WTC11 (cell line): ENCODE measurements around the gene CPNE9. TPM values are rescaled to one million over a fixed set of nuclear protein-coding genes. Genes with fewer than 3 reads are reported as not detected.

Experiments
- ATAC-seq: fragments of 200-7000 bp; cut with Tn5 transposase; 2 replicates; pipeline ENCODE4 v1.10.0; 2021; ENCODE audit warnings: mild to moderate bottlenecking, moderate library complexity
- CTCF ChIA-PET: fragments of 300-600 bp; sonication (Branson Sonifier 250); formaldehyde crosslinking; loops from one replicate; lab custom pipeline; 2021; ENCODE audit warnings: antibody characterized with exemption; lab: Charles Lee
- POLR2A ChIA-PET: fragments of 350-600 bp; sonication (Branson Sonifier 250); formaldehyde crosslinking; loops from one replicate; lab custom pipeline; 2021; ENCODE audit warnings: antibody characterized with exemption; lab: Charles Lee
- DNase-seq: peaks from one replicate; pipeline ENCODE4 v3.0.0; 2021; ENCODE audit warnings: low spot score
- H3K27ac Mint-ChIP-seq: 2 replicates; pipeline ENCODE4 v1.8.0; 2021; ENCODE audit warnings: mixed read lengths
- H3K27me3 Mint-ChIP-seq: 2 replicates; pipeline ENCODE4 v1.8.0; 2021; ENCODE audit warnings: low read depth, mild to moderate bottlenecking, moderate library complexity, mixed read lengths
- H3K36me3 Mint-ChIP-seq: 2 replicates; pipeline ENCODE4 v1.8.0; 2021; ENCODE audit warnings: mixed read lengths
- H3K4me1 Mint-ChIP-seq: 2 replicates; pipeline ENCODE4 v1.8.0; 2022; ENCODE audit warnings: mixed read lengths
- H3K4me3 Mint-ChIP-seq: 2 replicates; pipeline ENCODE4 v1.8.0; 2021; ENCODE audit warnings: mild to moderate bottlenecking, moderate library complexity, mixed read lengths
- H3K9me3 Mint-ChIP-seq: 2 replicates; pipeline ENCODE4 v1.8.0; 2021; ENCODE audit warnings: mixed read lengths
- EMX1 ChIP-seq: fragments of 250-450 bp; sonication (Bioruptor Pico); IDR thresholded peaks from 2 replicates; pipeline ENCODE4 v1.8.0; 2021; ENCODE audit warnings: mild to moderate bottlenecking
- IRF2 ChIP-seq: sonication (generic); formaldehyde crosslinking; IDR thresholded peaks from 2 replicates; pipeline ENCODE4 v1.8.0; 2022; ENCODE audit warnings: low read depth, missing genetic modification reagents, borderline replicate concordance
- JUN ChIP-seq: sonication (generic); formaldehyde crosslinking; IDR thresholded peaks from 2 replicates; pipeline ENCODE4 v1.8.0; 2023; ENCODE audit warnings: mild to moderate bottlenecking, missing genetic modification reagents
- MXD4 ChIP-seq: fragments of 250-450 bp; sonication (Bioruptor Pico); IDR thresholded peaks from 2 replicates; pipeline ENCODE4 v1.8.0; 2021; ENCODE audit warnings: mild to moderate bottlenecking, moderate library complexity, borderline replicate concordance
- RORB ChIP-seq: fragments of 250-450 bp; sonication (Bioruptor Pico); IDR thresholded peaks from 2 replicates; pipeline ENCODE4 v1.9.0; 2021; ENCODE audit warnings: mild to moderate bottlenecking
- SMAD3 ChIP-seq: sonication (generic); formaldehyde crosslinking; IDR thresholded peaks from 2 replicates; pipeline ENCODE4 v1.8.0; 2022; ENCODE audit warnings: missing genetic modification reagents, mild to moderate bottlenecking, borderline replicate concordance
- SOX15 ChIP-seq: fragments of 250-450 bp; sonication (Bioruptor Pico); IDR thresholded peaks from 2 replicates; pipeline ENCODE4 v1.9.0; 2021; ENCODE audit warnings: mild to moderate bottlenecking
- TCF7 ChIP-seq: sonication (generic); formaldehyde crosslinking; IDR thresholded peaks from 2 replicates; pipeline ENCODE4 v1.8.0; 2022; ENCODE audit warnings: mild to moderate bottlenecking, low read depth, missing genetic modification reagents, moderate library complexity
- TEAD4 ChIP-seq: sonication (generic); formaldehyde crosslinking; IDR thresholded peaks from 2 replicates; pipeline ENCODE4 v1.8.0; 2022; ENCODE audit warnings: mild to moderate bottlenecking, missing genetic modification reagents
- ZNF138 ChIP-seq: sonication (generic); formaldehyde crosslinking; conservative IDR thresholded peaks from 2 replicates; pipeline ENCODE4 v1.8.1; 2022; ENCODE audit warnings: mild to moderate bottlenecking, moderate library complexity, missing genetic modification reagents
- ZNF396 ChIP-seq: fragments of 250-450 bp; sonication (Bioruptor Pico); IDR thresholded peaks from 2 replicates; pipeline ENCODE4 v1.8.0; 2021; ENCODE audit warnings: mild to moderate bottlenecking, moderate library complexity, borderline replicate concordance
- total RNA-seq: library from RNA; stranded (reverse); gene quantifications from 3 replicates; pipeline ENCODE4 v1.2.3, GENCODE V29; 2021
- TF ChIP-seq, protein P1 (sequence below): sonication (generic); formaldehyde crosslinking; IDR thresholded peaks from 2 replicates; pipeline ENCODE4 v1.8.1; 2022; ENCODE audit warnings: mild to moderate bottlenecking, missing genetic modification reagents, moderate library complexity, borderline replicate concordance
- TF ChIP-seq, protein P2 (sequence below): sonication (generic); formaldehyde crosslinking; IDR thresholded peaks from 2 replicates; pipeline ENCODE4 v1.8.1; 2023; ENCODE audit warnings: mild to moderate bottlenecking, missing genetic modification reagents, borderline replicate concordance
- TF ChIP-seq, protein P3 (sequence below): sonication (generic); formaldehyde crosslinking; IDR thresholded peaks from 2 replicates; pipeline ENCODE4 v1.8.1; 2023; ENCODE audit warnings: mild to moderate bottlenecking, missing genetic modification reagents
- TF ChIP-seq, protein P4 (sequence below): sonication (generic); formaldehyde crosslinking; conservative IDR thresholded peaks from 2 replicates; pipeline ENCODE4 v1.8.1; 2023; ENCODE audit warnings: mild to moderate bottlenecking, low read depth, missing genetic modification reagents, moderate library complexity
- TF ChIP-seq, protein P5 (sequence below): sonication (generic); formaldehyde crosslinking; IDR thresholded peaks from 2 replicates; pipeline ENCODE4 v1.8.0; 2023; ENCODE audit warnings: missing genetic modification reagents

CPNE9 gene
- total RNA-seq, 1 experiment from 2014 or later, result 3.2 TPM

DNA sequence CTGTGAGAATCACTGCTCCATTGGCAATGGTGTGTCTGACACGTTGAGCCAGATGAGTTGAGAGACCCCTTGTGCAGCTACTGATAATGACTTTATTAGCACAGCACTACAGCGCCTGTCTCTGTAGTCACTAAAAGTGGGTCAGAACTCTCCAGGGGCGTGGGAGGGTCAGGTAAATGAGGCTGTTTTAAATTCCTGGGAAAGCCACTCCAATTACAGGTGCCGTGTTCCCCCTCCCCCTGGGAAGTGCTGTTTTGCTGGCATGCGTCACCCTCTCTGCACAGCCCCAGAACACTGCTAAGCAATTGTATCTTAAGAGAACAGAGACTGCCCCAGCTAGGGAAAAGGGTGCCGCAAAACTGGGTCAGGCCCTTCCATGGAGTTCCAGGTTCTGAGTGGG is 21.5 kb upstream of the CPNE9 start:
- POLR2A ChIA-PET, result no interaction called here
- Mint-ChIP-seq H3K4me1 (no peaks in the 10 kb centered on the region), H3K27ac (no peak overlapping the region), H3K9me3 (no peaks in the 10 kb centered on the region), H3K4me3 (no peak overlapping the region), H3K27me3 (no peaks in the 10 kb centered on the region), H3K36me3 (peaks cover 42% of the 10 kb centered on the region)
- TF ChIP-seq, protein P1, sequence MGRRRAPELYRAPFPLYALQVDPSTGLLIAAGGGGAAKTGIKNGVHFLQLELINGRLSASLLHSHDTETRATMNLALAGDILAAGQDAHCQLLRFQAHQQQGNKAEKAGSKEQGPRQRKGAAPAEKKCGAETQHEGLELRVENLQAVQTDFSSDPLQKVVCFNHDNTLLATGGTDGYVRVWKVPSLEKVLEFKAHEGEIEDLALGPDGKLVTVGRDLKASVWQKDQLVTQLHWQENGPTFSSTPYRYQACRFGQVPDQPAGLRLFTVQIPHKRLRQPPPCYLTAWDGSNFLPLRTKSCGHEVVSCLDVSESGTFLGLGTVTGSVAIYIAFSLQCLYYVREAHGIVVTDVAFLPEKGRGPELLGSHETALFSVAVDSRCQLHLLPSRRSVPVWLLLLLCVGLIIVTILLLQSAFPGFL (CRISPR knock-in tag), result no peak
- TF ChIP-seq MXD4 (no peak), TCF7 (CRISPR knock-in tag) (no peak)
- TF ChIP-seq, protein P2, sequence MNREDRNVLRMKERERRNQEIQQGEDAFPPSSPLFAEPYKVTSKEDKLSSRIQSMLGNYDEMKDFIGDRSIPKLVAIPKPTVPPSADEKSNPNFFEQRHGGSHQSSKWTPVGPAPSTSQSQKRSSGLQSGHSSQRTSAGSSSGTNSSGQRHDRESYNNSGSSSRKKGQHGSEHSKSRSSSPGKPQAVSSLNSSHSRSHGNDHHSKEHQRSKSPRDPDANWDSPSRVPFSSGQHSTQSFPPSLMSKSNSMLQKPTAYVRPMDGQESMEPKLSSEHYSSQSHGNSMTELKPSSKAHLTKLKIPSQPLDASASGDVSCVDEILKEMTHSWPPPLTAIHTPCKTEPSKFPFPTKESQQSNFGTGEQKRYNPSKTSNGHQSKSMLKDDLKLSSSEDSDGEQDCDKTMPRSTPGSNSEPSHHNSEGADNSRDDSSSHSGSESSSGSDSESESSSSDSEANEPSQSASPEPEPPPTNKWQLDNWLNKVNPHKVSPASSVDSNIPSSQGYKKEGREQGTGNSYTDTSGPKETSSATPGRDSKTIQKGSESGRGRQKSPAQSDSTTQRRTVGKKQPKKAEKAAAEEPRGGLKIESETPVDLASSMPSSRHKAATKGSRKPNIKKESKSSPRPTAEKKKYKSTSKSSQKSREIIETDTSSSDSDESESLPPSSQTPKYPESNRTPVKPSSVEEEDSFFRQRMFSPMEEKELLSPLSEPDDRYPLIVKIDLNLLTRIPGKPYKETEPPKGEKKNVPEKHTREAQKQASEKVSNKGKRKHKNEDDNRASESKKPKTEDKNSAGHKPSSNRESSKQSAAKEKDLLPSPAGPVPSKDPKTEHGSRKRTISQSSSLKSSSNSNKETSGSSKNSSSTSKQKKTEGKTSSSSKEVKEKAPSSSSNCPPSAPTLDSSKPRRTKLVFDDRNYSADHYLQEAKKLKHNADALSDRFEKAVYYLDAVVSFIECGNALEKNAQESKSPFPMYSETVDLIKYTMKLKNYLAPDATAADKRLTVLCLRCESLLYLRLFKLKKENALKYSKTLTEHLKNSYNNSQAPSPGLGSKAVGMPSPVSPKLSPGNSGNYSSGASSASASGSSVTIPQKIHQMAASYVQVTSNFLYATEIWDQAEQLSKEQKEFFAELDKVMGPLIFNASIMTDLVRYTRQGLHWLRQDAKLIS (CRISPR knock-in tag), result no peak
- ATAC-seq (no peak; the same call in 1 of the 2 replicates), DNase-seq (no peak)
- CTCF ChIA-PET, result interaction anchor here (1.4 kb wide), 1 partner anchor 179 kb away, joined by 4 read pairs; no protein-coding TSS in a partner anchor

DNA sequence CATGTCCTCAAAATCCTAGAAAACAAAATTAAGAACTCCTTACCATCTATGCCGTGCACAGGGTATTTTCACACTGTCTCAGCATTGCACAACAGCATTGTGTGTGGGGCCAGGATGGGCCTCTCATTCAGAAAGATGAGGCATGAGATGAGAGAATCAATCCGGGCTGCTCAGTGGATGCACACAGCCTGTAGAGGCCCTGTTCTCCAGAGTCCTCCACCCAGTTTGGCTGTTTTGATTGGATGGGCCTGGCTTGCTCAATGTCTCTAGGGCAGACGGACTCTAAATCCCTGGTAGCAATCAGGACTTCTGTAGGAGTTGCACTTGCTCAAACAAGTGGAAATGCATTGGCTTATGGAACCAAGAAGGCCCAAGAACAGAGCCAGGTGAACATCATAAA is 20.2 kb upstream of the CPNE9 start:
- ChIA-PET CTCF (interaction anchor here (0.6 to 1.1 kb wide), 2 partner anchors 44 to 180 kb away, joined by 3 to 7 read pairs; no protein-coding TSS in a partner anchor), POLR2A (no interaction called here)
- DNase-seq (no peak), ATAC-seq (no peak)
- Mint-ChIP-seq H3K4me3 (no peak overlapping the region), H3K27me3 (no peaks in the 10 kb centered on the region), H3K9me3 (no peaks in the 10 kb centered on the region), H3K36me3 (peaks cover 37% of the 10 kb centered on the region), H3K4me1 (no peaks in the 10 kb centered on the region), H3K27ac (no peak overlapping the region)
- TF ChIP-seq TCF7 (CRISPR knock-in tag) (no peak), ZNF396 (CRISPR knock-in tag) (no peak), RORB (CRISPR knock-in tag) (no peak), EMX1 (no peak), TEAD4 (CRISPR knock-in tag) (no peak)
- TF ChIP-seq, protein P3, sequence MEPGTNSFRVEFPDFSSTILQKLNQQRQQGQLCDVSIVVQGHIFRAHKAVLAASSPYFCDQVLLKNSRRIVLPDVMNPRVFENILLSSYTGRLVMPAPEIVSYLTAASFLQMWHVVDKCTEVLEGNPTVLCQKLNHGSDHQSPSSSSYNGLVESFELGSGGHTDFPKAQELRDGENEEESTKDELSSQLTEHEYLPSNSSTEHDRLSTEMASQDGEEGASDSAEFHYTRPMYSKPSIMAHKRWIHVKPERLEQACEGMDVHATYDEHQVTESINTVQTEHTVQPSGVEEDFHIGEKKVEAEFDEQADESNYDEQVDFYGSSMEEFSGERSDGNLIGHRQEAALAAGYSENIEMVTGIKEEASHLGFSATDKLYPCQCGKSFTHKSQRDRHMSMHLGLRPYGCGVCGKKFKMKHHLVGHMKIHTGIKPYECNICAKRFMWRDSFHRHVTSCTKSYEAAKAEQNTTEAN (CRISPR knock-in tag), result no peak
- TF ChIP-seq, protein P4, sequence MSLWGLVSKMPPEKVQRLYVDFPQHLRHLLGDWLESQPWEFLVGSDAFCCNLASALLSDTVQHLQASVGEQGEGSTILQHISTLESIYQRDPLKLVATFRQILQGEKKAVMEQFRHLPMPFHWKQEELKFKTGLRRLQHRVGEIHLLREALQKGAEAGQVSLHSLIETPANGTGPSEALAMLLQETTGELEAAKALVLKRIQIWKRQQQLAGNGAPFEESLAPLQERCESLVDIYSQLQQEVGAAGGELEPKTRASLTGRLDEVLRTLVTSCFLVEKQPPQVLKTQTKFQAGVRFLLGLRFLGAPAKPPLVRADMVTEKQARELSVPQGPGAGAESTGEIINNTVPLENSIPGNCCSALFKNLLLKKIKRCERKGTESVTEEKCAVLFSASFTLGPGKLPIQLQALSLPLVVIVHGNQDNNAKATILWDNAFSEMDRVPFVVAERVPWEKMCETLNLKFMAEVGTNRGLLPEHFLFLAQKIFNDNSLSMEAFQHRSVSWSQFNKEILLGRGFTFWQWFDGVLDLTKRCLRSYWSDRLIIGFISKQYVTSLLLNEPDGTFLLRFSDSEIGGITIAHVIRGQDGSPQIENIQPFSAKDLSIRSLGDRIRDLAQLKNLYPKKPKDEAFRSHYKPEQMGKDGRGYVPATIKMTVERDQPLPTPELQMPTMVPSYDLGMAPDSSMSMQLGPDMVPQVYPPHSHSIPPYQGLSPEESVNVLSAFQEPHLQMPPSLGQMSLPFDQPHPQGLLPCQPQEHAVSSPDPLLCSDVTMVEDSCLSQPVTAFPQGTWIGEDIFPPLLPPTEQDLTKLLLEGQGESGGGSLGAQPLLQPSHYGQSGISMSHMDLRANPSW (CRISPR knock-in tag), result no peak

DNA sequence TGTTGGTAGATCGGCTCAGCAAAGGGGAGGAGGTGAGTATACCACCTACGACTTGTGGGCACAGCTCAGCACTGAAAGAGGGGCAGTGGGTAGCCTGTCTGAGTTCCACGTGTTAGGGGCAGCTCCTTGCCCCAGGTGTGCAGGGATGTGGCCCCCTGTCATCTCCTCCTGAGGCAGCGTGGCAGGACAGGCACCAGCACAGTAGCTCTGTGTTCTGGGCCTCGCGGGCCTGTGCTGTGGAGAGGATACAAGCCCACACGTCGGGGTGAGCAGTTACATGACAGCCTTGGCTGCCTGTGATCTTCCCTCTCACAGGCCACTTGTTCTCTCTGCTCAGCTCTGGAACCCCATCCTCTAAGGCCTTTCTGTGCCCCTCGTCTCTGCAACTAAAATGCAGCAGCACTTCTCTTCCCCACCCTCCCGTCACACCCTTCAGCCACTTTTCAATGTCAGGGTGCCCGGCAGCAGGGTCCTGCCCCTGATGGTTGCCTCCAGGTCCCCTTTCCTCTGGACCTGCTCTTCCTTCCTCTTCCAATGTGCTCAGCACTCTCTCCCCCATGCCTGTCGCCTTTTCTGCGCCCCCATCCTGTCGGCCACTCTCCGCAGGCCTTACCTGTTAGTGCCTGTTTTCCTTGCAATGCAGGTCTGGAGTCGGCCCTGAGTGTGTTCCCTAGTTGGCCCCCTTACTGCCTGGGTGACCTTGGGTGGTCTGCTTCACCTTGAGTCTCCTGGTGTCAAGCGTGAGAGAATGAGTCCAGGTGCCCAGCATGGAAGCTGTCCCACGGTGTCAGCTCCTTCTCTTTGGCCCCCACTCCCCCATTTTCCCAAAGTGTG is 18.2 kb upstream of the CPNE9 start:
- TF ChIP-seq JUN (CRISPR knock-in tag), result no peak
- TF ChIP-seq, protein P5, sequence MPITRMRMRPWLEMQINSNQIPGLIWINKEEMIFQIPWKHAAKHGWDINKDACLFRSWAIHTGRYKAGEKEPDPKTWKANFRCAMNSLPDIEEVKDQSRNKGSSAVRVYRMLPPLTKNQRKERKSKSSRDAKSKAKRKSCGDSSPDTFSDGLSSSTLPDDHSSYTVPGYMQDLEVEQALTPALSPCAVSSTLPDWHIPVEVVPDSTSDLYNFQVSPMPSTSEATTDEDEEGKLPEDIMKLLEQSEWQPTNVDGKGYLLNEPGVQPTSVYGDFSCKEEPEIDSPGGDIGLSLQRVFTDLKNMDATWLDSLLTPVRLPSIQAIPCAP (CRISPR knock-in tag), result no peak
- TF ChIP-seq SOX15 (CRISPR knock-in tag), result no peak
- no peak for TF ChIP-seq IRF2 (CRISPR knock-in tag)
- no peak for TF ChIP-seq SMAD3 (CRISPR knock-in tag)
- TF ChIP-seq, protein P2 (CRISPR knock-in tag), result no peak
- TF ChIP-seq ZNF138, result no peak
- H3K4me1 Mint-ChIP-seq, result no peaks in the 10 kb centered on the region
- no peak for DNase-seq
- no peak for ATAC-seq
- H3K27me3 Mint-ChIP-seq, result no peaks in the 10 kb centered on the region
- no peak overlapping the region for H3K27ac Mint-ChIP-seq
- POLR2A ChIA-PET, result no interaction called here
- no peak overlapping the region for H3K4me3 Mint-ChIP-seq
- CTCF ChIA-PET, result interaction anchor here (1.2 kb wide), 1 partner anchor 185 kb away, joined by 3 read pairs; no protein-coding TSS in a partner anchor
- H3K9me3 Mint-ChIP-seq, result no peaks in the 10 kb centered on the region
- H3K36me3 Mint-ChIP-seq, result peaks cover 29% of the 10 kb centered on the region
